HG03460 (cell line): ENCODE measurements around the gene NACAD.

Experiments
- ATAC-seq: cut with Tn5 transposase; IDR thresholded peaks from one replicate; pipeline ENCODE4 v1.9.1; 2021; ENCODE audit not compliant: unreplicated experiment

The NACAD gene

DNA sequence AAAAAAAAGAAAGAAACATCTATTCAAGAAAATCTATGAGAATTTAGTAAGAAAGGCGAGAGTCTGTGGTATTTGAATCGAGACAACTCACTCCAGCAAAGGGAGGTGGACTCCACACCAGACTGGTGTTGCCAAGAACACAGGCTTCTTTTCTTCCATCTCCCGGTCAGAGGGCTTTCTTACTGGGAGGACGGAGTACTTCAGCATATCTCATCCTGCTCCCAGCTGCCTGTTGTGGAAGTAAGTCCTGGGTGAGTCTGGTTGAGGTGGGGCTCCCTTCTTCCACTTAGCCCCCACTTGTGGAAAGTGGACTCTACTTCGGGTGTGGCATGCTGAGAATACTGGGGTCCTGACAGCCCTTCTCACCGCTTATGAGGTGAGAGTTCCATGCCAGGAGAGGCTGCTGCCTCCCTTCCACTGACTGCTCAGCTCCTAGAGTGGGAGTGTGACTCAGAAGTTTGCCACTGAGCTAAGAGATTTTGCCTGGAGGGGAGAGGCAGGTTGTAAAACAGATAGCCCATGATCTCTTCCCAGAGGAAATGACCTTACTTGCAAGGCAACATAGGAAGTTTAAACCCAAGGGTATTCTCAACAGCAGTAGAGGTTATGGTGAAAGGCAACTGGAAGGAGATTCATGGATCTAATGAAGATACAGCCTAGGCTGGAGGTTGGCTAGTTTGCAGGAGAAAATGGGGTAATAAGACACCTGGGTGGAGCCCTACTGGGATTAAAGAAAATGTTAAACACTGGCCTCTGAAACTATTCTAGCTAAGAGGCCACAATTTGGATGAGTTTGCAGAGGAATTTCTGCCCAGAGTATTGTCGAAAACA, 3.5 kb upstream of the NACAD start:
- ATAC-seq: no peak

DNA sequence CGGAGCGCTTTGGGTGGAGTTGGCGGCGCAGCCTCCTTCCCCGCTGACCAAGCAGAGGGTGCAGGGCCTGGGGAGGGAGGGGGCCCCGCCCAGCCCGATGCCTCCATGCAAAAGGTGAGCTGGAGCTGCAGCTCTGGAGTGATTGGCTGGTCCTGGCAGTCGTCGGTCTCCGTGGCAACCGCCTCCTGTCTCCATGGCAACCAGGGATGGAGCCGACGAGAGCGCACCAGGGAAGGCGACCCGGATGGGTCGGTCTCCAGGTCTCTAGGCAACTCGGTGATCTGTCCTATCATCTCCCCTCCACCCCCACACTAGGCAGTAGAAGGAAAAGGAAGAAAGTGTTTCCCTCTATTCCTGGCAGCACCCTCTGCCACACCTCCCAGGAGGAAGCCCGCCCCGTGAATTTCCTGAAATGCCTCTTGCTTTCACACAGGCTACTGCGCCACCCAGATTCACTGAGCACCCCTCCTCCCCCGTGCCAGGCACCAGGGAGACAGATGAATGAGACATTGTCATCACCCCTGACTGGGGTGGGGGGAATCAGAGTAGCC, 647 bp upstream of the NACAD start:
- ATAC-seq: no peak

DNA sequence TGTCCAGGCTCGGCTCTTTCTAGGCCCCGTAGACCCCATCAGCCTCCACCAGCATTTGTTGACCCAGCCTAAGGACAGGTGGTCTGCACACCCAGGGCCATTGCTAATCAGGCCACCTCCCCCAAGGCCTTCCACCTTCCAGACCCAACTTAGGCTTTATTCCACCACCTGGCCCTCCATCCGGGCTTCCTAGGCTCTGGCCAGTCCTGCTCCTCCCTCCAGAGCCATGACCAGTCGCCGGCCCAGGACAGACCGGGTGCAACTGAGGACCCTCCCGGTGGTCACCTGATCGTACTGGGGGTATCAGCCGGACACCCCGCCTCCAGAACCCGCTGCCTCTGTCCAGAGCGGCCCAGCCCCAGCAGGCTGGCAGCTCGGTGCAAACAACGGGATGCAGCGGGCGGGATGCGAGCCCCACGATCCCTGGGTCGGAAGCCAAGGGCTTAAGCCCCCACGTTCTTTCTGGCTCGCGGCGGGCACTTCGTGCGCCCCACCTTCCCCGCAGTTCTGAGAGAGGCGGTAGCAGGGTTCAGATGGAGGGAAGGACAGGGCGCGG, 545 bp downstream of the NACAD start:
- ATAC-seq: no peak

DNA sequence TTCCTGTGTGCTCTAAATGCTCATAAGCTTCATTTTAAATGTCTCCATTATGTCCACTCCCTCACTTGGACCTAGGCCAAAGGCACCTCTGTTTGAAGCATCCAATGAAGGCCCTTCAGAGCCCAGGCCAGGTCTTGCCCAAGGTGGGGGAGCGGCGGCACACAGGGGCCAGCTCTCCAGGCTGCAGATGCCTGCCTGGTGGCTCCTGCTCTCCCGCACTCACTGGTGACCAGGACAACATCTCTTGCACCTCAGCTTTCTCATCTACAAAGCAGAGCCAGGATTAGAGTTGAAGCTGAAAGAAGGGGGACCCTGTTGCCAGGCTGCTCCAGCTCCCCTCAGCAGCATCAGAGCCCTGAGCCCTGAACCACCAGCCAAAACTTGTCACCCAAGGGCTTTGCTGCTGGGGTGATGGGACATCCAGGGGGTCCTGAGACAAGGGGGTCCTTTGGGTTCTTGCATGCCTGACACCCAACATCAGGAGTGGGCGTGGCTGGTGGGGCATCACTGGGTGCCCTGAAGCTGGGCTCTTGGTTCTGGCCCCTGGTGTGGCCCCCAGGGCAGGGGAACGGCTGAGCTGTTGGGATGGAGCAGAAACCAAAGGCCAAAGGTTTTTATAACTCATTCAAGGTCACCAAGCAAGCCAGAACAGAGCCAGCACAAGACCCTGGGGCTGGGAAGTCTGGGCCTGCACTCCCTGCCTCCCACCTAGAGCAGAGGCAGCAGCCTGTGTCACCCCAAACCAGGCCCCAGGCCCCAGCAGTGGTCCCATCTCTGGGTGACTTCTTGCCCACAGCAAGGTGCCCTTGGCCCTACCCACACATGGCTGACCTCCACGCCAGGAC, 1.2 kb downstream of the NACAD start:
- ATAC-seq: no peak

DNA sequence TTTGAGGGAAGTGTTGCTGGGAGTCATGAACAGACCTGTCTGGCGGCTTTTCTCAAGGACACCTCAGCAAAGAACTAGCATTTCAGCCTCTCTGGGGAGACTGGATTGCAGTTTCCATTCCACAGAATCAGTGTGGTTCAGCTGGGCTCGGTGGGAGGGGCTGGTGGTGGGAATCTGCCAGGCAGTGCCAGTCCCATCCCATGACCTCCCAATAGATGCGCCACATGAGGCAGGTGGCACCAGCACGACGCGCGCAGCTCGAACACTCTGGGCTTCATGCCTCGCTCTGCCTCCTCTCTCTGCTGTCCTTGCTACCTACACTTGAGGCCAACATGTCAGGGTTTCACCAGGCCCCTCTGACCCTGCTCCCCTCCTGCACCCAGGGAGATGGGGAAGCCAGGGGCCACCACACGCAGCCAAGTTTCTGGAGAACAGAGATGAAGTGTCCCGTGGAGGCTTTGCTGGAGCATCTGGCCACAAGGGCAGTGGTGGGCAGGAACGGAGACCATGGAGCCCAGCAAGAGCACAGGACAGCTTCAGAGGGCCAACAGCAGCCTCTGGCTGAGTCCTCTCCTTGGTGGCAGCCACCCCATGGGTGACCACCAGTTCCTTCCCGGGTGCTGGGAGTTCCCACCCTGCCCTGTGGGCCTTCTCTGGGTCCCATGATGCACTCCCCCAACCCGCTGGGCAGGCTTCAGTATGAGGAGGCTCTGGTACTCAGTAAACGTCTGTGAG, 2.3 kb downstream of the NACAD start:
- ATAC-seq: no peak

DNA sequence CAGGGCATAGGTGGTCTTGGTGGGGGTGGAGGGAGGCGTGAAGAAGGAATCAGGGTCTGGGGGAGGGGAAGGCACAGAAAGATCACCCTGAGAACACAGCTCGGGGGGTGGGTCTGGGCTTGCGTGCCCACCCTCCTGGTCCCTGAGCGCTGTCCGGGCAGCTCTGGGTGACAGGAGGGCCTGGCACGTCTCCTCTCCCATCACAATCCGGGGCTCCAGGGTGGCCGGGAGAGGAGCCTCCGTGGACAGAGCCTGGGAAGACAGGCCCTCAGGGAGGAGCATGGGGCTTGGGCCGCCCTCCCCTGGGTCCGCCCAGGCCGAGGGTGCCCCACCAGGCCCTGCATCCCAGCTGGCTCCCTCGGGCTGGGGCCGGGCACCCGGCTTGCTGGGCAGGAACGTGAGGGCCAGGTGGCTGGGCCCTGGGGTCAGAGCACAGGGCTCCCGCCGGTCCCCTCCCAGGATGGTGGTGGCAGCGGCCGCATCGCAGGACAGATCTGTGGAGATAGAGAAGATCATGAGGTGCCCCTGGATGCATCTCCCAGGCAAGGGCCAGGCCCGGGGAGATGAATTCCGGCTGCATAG, 3.1 kb downstream of the NACAD start:
- no peak for ATAC-seq

DNA sequence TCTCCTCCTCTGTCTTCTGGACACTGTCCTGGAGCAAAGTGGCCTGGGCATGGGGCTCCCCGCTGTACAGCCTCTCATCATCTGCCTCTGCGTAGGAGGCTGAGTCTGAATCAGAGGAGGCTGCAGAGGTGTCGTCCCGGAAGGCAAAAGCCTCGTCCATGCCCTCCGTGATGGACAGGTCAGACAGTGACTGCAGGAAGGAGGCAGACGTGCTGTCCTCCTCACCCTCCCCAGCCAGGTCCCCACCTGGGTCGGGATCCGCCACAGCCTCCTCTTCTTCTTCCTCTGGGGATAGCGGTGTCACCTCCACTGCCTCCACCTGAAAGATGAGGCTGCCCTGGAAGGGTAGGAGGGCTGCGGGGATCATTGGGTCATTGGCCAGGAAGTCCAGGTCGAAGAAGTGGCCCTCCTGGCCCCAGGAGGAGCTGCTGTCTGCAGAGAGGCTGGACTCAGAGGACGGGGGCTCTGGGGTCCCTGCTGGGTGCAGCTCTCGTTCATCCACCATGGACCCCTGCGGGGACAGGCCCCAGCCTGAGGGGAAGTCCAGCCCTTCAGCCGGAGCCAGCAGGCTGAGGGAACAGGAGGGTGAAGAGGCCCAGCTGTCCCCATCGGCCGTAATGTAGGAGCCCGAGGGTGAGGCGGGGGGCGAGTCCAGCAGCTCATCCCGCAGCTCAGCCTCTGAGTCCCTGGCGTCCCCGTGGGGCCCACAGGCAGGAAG, 3.7 kb downstream of the NACAD start:
- ATAC-seq: no peak

DNA sequence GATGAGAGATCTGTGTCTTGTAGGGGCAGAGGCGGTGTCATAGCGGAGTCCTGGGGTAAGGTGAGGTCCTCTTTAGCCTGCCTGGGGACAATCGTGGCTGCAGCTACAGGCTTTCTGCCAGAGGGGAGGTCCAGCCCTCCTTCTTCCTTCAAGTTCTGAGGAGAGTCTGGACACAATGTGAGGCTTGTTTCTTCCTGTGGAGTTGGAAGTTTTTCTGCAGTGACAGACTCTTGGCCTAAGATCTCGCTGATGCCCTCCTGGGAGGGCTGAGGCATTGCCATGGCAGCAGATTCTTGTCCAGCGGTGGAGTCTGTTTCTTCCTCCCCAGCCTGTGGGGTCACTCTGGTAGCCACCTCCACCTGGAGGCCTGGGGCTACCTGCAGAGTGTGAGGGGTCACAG, 4.4 kb downstream of the NACAD start:
- no peak for ATAC-seq

DNA sequence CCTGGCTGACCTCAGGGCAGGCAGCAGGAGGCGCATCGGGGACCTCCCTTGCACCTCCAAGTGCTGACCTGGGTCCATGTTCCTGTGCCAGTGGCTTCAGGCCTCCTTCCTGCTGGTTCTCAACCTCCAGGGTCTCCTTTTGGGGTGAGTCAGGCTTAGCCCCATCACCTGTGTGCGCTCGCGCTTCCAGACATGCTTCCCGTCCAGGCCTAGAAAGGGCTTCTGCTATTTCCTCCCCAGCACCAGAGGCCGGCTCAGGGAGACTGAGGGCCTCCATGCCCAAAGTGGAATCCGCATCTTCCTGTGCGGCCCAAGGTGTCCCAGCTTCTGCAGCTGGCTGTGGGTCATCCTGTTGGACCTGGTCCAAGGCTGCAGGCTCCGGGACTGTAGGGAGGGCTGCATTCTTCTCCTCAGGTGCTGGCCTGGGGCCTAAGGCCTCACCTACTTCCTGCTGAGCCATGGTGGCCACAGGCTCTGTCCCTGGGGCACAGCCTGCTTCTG, 5.9 kb downstream of the NACAD start:
- no peak for ATAC-seq

DNA sequence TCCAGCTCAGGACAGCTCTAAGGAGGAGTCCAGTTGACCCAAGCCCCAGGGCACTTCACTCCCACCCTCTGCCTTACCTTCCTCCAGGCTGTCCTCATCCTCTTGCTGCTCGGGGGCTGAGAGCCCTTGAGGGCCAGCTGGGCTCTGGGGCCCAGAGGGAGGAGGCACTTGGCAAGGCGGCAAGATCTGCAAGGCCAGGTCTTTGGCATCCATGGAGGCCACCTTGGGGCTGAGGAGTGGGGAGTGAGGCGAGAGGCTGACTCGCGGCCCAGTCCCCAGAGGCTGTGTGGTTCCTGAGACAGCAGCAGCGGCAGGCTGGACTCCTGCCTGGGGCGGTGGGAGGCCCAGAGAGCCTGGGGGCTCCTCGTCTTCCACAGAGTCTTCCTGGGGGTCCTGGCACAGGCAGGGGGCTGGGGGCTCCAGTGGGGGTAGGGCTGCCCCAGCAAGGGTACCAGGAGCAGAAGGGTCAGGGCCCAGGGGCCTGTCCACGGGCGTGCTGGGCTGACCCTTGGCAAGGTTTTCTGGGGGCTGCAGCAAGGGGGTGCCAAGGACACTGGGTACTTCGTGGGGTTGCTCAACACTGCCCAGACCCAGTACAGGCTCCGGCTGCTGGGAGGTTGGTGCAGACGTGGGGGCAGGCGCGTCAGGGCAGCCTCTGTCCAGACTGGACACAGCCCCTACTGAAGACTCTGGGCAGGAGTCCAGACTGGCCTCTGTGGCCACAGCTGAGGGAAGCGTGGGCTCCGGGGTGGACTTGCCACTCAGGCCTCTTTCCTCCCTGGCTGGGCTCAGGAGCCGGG, 6.5 kb downstream of the NACAD start:
- ATAC-seq: no peak

DNA sequence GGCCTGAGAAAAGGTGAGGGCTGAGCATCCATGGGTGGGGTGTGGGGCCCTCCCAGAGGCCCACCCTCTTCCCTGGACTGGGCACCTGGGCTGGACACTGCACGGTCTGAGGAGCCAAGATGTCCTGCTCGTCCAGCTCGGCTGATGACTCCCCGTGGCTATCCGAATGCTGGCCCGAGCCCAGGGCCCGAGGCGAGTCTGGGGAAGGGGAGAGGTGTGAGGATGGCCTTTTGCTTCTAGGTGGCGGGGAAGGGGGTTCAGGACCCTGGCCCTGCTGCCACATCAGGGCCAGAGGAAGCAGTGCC, 7.1 kb downstream of the NACAD start:
- no peak for ATAC-seq

DNA sequence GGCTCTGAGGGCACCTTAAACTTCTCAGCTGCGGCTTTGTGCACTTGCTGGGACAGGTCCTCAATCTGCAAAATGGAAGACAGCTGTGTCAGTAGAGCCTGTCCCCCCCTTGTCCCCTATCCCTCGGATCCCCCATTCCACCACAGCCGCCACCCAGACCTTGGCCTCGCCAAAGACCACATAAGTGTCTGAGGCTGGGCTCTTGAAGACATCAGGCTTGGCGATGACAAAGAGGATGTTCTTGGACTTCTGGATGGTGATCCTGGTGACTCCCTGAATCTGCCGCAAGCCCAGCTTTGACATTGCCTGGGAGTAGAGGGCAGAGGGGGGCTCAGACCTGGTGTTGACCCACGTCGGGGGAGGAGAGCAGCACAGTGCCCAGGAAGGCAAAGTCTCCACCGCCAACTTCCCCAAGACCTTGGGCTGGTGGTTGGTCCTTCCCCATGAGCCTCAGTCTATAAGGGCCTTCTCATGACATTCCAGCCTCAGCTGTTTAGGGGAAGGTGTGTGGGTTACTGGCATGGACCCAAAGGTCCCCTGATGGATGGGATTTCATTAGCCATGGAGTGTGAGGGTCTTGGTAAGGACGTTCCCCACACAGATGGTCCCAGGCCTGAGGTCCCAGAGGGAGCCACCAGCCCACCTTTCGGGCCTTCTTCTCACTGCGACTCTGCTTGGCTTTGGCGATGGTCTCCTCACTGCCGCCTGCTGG, 7.7 kb downstream of the NACAD start:
- ATAC-seq: no peak

DNA sequence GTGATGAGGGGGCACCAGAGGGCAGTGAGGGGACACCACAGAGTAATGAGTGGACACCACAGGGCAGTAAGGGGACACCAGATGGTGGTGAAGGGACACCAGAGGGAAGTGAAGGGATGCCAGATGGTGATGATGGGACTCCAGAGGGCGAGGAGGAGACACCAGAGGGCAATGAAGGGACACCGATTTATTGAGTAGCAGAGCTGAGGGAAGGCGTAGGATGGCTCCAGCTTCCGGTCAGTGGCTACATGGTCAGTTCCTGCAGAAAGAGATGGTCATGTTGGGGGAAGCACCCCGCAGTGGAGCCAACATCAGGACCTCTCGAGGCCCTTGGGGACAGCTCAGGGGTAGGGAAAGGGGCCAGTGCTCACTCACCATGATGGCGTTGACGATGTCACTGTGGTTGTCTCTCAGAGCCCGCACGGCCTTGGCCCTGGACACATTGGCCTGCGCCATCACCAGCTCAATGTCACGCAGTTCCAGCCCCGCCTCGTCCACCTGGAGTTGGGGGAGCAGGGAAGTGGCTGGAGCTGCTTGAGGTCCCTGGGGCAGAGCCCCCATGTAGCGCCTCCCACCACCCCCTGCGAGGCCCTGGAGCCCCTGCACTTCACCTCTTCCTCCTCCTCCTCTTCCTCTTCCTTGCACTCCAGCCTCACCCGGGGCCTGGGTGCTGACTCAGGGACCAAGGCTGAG, 8.4 kb downstream of the NACAD start:
- ATAC-seq: no peak

DNA sequence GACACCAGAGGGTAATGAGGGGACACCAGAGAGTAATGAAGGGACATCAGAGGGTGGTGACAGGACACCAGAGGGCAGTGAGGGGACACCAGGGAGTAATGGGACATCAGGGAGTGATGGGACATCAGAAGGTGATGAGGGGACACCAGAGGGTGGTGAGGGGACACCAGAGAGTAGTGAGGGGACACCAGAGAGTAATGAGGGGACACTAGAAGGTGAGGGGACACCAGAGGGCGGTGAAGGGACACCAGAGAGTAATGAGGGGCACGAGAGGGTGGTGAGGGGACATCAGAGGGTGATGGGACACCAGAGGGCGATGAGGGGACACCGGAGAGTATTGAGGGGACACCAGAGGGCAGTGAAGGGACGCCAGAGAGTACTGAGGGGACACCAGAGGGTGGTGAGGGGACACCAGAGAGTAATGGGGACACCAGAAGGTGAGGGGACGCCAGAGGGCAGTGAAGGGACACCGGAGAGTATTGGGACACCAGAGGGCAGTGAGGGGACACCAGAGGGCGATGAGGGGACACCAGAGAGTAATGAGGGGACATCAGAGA, 10.6 kb downstream of the NACAD start:
- no peak for ATAC-seq

DNA sequence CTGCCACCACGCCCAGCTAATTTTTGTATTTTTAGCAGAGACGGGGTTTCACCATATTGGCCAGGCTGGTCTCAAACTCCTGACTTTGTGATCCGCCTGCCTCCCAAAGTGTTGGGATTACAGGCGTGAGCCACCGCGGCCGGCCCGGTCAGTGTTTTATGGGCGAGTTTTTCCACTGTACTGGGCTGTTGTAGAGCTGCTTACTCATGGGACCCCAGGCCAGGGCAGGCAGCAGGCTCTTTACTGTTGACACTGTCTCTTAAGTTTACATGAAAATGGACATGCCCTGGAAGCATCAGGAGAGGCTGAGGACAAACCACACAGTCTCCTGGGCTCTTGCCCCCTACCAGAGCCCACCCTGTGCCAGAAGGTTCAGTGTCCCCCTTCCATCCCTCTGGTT, 11.2 kb downstream of the NACAD start:
- ATAC-seq: no peak

DNA sequence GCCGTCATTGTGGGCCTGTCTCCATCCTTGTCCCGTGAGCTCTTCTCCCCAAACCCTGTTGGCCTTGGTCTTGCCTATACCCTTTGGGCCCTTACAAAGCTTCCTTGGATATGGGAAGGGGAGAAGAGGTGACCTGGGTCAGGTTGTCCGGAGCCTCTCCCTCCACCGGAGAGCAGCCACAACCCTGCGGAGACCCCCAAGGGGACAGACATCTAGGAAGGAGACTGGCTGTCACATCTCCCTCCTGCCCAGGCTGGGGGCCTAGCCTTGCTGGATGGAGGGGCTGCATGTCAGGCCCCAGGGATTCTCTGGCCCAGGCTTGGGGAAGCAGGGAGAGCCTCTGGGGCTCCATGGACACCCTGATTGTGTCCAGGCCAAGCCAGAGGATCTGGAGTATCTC, 11.8 kb downstream of the NACAD start:
- ATAC-seq: no peak

DNA sequence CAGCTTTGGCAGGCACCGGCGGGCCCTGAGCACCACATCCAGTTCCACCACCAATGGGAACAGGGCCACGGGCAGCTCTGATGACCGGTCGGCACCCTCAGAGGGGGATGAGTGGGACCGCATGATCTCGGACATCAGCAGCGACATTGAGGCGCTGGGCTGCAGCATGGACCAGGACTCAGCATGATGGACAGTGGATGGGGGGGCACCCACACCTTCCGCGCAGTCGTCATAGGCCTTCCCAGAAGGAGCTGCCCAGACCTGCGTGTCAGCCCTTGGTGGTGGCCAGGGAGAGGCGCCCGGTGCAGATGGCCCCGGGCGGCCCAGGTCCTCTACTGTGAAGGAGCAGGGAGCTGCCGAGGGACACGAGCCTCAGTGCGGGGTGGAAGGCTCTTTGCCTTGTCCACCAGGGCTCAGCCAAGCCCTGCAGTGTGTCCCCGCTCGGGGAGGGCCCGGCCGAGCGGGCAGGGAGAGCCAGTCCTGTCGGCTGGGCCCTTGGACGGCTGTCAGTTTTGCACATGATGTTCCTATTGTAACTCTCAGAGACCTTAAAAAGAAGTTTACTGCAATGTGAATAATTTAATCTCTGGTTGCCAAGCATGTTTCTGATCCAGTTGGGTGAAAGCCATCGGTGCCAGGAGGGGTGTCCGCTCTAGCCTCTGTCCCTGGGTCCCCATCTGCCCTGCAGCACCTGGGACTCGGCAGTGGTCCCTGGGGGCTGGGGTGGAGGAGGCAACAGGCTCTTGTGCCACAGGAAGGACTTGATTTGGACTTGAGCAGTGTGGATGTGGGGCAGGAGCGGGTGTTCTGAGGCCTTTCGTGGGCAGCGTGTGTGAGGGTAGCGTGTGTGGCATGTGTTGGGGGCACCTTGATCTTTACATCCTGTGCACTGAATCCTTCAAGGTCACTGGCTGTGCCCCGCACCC, 12.6 kb downstream of the NACAD start:
- no peak for ATAC-seq
